HepG2 (cell line): ENCODE measurements around the gene KCNB1. TPM values are rescaled to one million over a fixed set of nuclear protein-coding genes. Genes with fewer than 3 reads are reported as not detected.

ENCODE experiments used
- CBFB ChIP-seq: sonication (generic); formaldehyde crosslinking; IDR thresholded peaks from 2 replicates; pipeline ENCODE4 v1.4.0; 2020; ENCODE audit warnings: missing genetic modification reagents
- CENPBD1 ChIP-seq: sonication (generic); formaldehyde crosslinking; IDR thresholded peaks from 2 replicates; pipeline ENCODE4 v1.8.0; 2022; ENCODE audit warnings: missing genetic modification reagents, low read depth, mild to moderate bottlenecking, borderline replicate concordance
- E2F2 ChIP-seq: sonication (generic); formaldehyde crosslinking; IDR thresholded peaks from 2 replicates; pipeline ENCODE4 v1.4.0; 2020; ENCODE audit warnings: missing genetic modification reagents, borderline replicate concordance
- GATAD2A ChIP-seq: IDR thresholded peaks from 2 replicates; pipeline ENCODE4 v1.6.1; 2016
- HIC2 ChIP-seq: sonication (generic); formaldehyde crosslinking; IDR thresholded peaks from 2 replicates; pipeline ENCODE4 v1.9.0; 2022; ENCODE audit warnings: low read depth, missing genetic modification reagents
- NFE2 ChIP-seq: sonication (generic); formaldehyde crosslinking; IDR thresholded peaks from 2 replicates; pipeline ENCODE4 v1.4.0; 2020; ENCODE audit warnings: missing genetic modification reagents
- PRDM4 ChIP-seq: sonication (generic); formaldehyde crosslinking; IDR thresholded peaks from 2 replicates; pipeline ENCODE4 v1.9.0; 2021; ENCODE audit warnings: missing genetic modification reagents, borderline replicate concordance
- YY1 ChIP-seq: IDR thresholded peaks from 2 replicates; pipeline ENCODE4 v1.6.1; 2011; ENCODE audit warnings: low read length, low read depth, moderate library complexity, mild to moderate bottlenecking; ENCODE audit not compliant: insufficient read depth, insufficient replicate concordance
- ZFP36L1 ChIP-seq: sonication (generic); formaldehyde crosslinking; IDR thresholded peaks from 2 replicates; pipeline ENCODE4 v1.8.0; 2022; ENCODE audit warnings: mild to moderate bottlenecking, missing genetic modification reagents, moderate library complexity
- ZNF333 ChIP-seq: sonication (generic); formaldehyde crosslinking; IDR thresholded peaks from 2 replicates; pipeline ENCODE4 v1.4.0; 2020; ENCODE audit warnings: mild to moderate bottlenecking, missing genetic modification reagents, borderline replicate concordance
- ZNF543 ChIP-seq: sonication (generic); formaldehyde crosslinking; IDR thresholded peaks from 2 replicates; pipeline ENCODE4 v1.4.0; 2020; ENCODE audit warnings: mild to moderate bottlenecking, missing genetic modification reagents
- ZNF563 ChIP-seq: sonication (generic); formaldehyde crosslinking; IDR thresholded peaks from 2 replicates; pipeline ENCODE4 v1.8.0; 2022; ENCODE audit warnings: mild to moderate bottlenecking, moderate library complexity, missing genetic modification reagents
- ZNF713 ChIP-seq: sonication (generic); formaldehyde crosslinking; IDR thresholded peaks from 2 replicates; pipeline ENCODE4 v1.4.0; 2020; ENCODE audit warnings: mild to moderate bottlenecking, missing genetic modification reagents
- polyA plus RNA-seq, 8 experiments: library from polyadenylated mRNA; depleted of rRNA in 3 of 8; stranded (reverse) in 7 of 8; unstranded in 1 of 8; fragments of >200 nt; fragmentation: Illumina TruSeq in 4 of 8; extraction: Trizol in 4 of 8; gene quantifications; 2 replicates each; pipeline versions ENCODE4 v1.2.1 to v1.2.3, GENCODE V29; 2011 to 2016; ENCODE audit warnings: low read depth in 4 of 8, missing spikeins in 1 of 8, mixed read lengths in 1 of 8; ENCODE audit not compliant: insufficient read depth in 1 of 8
- total RNA-seq, 5 experiments: library from RNA; depleted of rRNA; stranded (reverse); fragments of >200 nt; fragmentation: Illumina TruSeq; extraction: Trizol; gene quantifications; 2 replicates each; pipeline ENCODE4 v1.2.3, GENCODE V29; 2016; ENCODE audit warnings: low read depth in 1 of 5
- TF ChIP-seq, protein P1 (sequence below): IDR thresholded peaks from 2 replicates; pipeline ENCODE4 v1.6.1; 2016; ENCODE audit warnings: mild to moderate bottlenecking, missing biosample characterization, missing genetic modification reagents
- TF ChIP-seq, protein P2 (sequence below): sonication (generic); formaldehyde crosslinking; conservative IDR thresholded peaks from 2 replicates; pipeline ENCODE4 v1.4.0; 2020; ENCODE audit warnings: missing genetic modification reagents
- TF ChIP-seq, protein P3 (sequence below): sonication (generic); formaldehyde crosslinking; IDR thresholded peaks from 2 replicates; pipeline ENCODE4 v1.5.0; 2020; ENCODE audit warnings: missing genetic modification reagents, mild to moderate bottlenecking, borderline replicate concordance

The KCNB1 gene
- total and polyA plus RNA-seq, 2 of the 13 experiments (the other 11 are each of a cell fraction or from before 2014, with no cell fraction given): 0.02 TPM; not detected in 1

GRCh38 chr20:49482621-49483017, at the start of gene KCNB1 (continued):
- TF ChIP-seq CENPBD1 (CRISPR knock-in tag): no peak
- no peak for TF ChIP-seq ZNF713
- no peak for TF ChIP-seq ZNF543 (CRISPR knock-in tag)
- peak; percentile 91 for TF ChIP-seq ZNF563 (CRISPR knock-in tag)
- TF ChIP-seq YY1: peak; percentile 56
- TF ChIP-seq, protein P1, sequence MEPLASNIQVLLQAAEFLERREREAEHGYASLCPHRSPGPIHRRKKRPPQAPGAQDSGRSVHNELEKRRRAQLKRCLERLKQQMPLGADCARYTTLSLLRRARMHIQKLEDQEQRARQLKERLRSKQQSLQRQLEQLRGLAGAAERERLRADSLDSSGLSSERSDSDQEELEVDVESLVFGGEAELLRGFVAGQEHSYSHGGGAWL (CRISPR knock-in tag): peak; percentile 97
- no peak for TF ChIP-seq NFE2 (CRISPR knock-in tag)
- TF ChIP-seq ZFP36L1 (CRISPR knock-in tag): no peak
- TF ChIP-seq E2F2: peak; percentile 58; the same call in 1 of the 2 replicates
- 0 out of 2 replicates have a peak, but pooled peaks have one; percentile 61 for TF ChIP-seq ZNF333 (CRISPR knock-in tag)
- peak; percentile 36; the same call in 1 of the 2 replicates for TF ChIP-seq CBFB (CRISPR knock-in tag)
- TF ChIP-seq GATAD2A (CRISPR knock-in tag): 0 out of 2 replicates have a peak, but pooled peaks have one; percentile 39
- TF ChIP-seq, protein P2, sequence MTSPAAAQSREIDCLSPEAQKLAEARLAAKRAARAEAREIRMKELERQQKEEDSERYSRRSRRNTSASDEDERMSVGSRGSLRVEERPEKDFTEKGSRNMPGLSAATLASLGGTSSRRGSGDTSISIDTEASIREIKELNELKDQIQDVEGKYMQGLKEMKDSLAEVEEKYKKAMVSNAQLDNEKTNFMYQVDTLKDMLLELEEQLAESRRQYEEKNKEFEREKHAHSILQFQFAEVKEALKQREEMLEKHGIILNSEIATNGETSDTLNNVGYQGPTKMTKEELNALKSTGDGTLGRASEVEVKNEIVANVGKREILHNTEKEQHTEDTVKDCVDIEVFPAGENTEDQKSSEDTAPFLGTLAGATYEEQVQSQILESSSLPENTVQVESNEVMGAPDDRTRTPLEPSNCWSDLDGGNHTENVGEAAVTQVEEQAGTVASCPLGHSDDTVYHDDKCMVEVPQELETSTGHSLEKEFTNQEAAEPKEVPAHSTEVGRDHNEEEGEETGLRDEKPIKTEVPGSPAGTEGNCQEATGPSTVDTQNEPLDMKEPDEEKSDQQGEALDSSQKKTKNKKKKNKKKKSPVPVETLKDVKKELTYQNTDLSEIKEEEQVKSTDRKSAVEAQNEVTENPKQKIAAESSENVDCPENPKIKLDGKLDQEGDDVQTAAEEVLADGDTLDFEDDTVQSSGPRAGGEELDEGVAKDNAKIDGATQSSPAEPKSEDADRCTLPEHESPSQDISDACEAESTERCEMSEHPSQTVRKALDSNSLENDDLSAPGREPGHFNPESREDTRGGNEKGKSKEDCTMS (CRISPR knock-in tag): peak; percentile 90; the same call in 1 of the 2 replicates
- TF ChIP-seq PRDM4 (CRISPR knock-in tag): peak; percentile 91; the same call in 1 of the 2 replicates
- TF ChIP-seq, protein P3, sequence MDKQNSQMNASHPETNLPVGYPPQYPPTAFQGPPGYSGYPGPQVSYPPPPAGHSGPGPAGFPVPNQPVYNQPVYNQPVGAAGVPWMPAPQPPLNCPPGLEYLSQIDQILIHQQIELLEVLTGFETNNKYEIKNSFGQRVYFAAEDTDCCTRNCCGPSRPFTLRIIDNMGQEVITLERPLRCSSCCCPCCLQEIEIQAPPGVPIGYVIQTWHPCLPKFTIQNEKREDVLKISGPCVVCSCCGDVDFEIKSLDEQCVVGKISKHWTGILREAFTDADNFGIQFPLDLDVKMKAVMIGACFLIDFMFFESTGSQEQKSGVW (CRISPR knock-in tag): 0 out of 2 replicates have a peak, but pooled peaks have one; percentile 69
- no peak; the same call in 1 of the 2 replicates for TF ChIP-seq HIC2 (CRISPR knock-in tag)
